ENCODE results near the gene TAS2R41.

DNA sequence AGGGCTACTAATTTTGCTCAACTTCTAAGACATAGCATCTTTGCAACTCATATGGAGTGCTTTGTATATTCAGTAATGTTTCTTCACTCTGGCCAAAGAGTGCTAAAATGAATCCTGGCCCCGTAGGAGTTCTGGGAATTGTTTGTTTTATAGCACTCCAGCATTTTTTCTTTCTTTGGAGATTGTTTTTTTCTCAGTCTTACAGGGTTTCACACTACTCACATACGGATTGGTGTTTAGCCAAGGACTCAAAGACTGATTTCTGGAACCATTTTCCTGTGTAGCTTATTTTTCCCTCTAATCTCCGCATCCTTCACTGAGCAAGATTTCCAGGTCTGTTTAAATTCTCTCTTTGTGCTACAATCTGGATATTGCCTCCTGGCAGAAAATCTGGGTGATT lies 6.4 kb downstream of the TAS2R41 start:
- TF ChIP-seq CREB1 (IDR thresholded peaks at IDR 0.05), result no peak
- TF ChIP-seq CREB1 (CRISPR knock-in tag; IDR thresholded peaks at IDR 0.05), result no peak
- TF ChIP-seq, protein P1, sequence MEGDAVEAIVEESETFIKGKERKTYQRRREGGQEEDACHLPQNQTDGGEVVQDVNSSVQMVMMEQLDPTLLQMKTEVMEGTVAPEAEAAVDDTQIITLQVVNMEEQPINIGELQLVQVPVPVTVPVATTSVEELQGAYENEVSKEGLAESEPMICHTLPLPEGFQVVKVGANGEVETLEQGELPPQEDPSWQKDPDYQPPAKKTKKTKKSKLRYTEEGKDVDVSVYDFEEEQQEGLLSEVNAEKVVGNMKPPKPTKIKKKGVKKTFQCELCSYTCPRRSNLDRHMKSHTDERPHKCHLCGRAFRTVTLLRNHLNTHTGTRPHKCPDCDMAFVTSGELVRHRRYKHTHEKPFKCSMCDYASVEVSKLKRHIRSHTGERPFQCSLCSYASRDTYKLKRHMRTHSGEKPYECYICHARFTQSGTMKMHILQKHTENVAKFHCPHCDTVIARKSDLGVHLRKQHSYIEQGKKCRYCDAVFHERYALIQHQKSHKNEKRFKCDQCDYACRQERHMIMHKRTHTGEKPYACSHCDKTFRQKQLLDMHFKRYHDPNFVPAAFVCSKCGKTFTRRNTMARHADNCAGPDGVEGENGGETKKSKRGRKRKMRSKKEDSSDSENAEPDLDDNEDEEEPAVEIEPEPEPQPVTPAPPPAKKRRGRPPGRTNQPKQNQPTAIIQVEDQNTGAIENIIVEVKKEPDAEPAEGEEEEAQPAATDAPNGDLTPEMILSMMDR (CRISPR knock-in tag; IDR thresholded peaks at IDR 0.05), result no peak
- TF ChIP-seq ASH2L (IDR thresholded peaks at IDR 0.05; ENCODE audit: insufficient read length, low read depth, low read length), result no peak
- TF ChIP-seq, protein P2, sequence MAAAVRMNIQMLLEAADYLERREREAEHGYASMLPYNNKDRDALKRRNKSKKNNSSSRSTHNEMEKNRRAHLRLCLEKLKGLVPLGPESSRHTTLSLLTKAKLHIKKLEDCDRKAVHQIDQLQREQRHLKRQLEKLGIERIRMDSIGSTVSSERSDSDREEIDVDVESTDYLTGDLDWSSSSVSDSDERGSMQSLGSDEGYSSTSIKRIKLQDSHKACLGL (CRISPR knock-in tag; IDR thresholded peaks at IDR 0.05), result no peak
- no peak for TF ChIP-seq POLR2A (IDR thresholded peaks at IDR 0.05; ENCODE audit: insufficient read depth in 1 of 2, low read depth in 2 of 2, low read length in 2 of 2)
- TF ChIP-seq HOXA9 (CRISPR knock-in tag; IDR thresholded peaks at IDR 0.05; ENCODE audit: borderline replicate concordance), result no peak
- no peak for TF ChIP-seq EZH2 (conservative IDR thresholded peaks at IDR 0.05; ENCODE audit: low read depth, low read length)
- TF ChIP-seq POLR2AphosphoS5 (IDR thresholded peaks at IDR 0.05; ENCODE audit: low read depth, low read length), result no peak
- TF ChIP-seq, protein P3, sequence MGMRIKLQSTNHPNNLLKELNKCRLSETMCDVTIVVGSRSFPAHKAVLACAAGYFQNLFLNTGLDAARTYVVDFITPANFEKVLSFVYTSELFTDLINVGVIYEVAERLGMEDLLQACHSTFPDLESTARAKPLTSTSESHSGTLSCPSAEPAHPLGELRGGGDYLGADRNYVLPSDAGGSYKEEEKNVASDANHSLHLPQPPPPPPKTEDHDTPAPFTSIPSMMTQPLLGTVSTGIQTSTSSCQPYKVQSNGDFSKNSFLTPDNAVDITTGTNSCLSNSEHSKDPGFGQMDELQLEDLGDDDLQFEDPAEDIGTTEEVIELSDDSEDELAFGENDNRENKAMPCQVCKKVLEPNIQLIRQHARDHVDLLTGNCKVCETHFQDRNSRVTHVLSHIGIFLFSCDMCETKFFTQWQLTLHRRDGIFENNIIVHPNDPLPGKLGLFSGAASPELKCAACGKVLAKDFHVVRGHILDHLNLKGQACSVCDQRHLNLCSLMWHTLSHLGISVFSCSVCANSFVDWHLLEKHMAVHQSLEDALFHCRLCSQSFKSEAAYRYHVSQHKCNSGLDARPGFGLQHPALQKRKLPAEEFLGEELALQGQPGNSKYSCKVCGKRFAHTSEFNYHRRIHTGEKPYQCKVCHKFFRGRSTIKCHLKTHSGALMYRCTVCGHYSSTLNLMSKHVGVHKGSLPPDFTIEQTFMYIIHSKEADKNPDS (CRISPR knock-in tag; IDR thresholded peaks at IDR 0.05), result no peak
- TF ChIP-seq, protein P4, sequence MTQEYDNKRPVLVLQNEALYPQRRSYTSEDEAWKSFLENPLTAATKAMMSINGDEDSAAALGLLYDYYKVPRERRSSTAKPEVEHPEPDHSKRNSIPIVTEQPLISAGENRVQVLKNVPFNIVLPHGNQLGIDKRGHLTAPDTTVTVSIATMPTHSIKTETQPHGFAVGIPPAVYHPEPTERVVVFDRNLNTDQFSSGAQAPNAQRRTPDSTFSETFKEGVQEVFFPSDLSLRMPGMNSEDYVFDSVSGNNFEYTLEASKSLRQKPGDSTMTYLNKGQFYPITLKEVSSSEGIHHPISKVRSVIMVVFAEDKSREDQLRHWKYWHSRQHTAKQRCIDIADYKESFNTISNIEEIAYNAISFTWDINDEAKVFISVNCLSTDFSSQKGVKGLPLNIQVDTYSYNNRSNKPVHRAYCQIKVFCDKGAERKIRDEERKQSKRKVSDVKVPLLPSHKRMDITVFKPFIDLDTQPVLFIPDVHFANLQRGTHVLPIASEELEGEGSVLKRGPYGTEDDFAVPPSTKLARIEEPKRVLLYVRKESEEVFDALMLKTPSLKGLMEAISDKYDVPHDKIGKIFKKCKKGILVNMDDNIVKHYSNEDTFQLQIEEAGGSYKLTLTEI (CRISPR knock-in tag; conservative IDR thresholded peaks at IDR 0.05), result no peak
